NCI-H345 treated with DMSO at 0.1 percent for 48 hours (cell line): Measurements from ENCODE around the gene TRIM54.

Source experiments
- DNase-seq: peaks from one replicate; lab custom pipeline; 2025; ENCODE audit not compliant: unreplicated experiment; lab: John Stamatoyannopoulos, UW

Gene TRIM54, protein sequence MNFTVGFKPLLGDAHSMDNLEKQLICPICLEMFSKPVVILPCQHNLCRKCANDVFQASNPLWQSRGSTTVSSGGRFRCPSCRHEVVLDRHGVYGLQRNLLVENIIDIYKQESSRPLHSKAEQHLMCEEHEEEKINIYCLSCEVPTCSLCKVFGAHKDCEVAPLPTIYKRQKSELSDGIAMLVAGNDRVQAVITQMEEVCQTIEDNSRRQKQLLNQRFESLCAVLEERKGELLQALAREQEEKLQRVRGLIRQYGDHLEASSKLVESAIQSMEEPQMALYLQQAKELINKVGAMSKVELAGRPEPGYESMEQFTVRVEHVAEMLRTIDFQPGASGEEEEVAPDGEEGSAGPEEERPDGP

DNA sequence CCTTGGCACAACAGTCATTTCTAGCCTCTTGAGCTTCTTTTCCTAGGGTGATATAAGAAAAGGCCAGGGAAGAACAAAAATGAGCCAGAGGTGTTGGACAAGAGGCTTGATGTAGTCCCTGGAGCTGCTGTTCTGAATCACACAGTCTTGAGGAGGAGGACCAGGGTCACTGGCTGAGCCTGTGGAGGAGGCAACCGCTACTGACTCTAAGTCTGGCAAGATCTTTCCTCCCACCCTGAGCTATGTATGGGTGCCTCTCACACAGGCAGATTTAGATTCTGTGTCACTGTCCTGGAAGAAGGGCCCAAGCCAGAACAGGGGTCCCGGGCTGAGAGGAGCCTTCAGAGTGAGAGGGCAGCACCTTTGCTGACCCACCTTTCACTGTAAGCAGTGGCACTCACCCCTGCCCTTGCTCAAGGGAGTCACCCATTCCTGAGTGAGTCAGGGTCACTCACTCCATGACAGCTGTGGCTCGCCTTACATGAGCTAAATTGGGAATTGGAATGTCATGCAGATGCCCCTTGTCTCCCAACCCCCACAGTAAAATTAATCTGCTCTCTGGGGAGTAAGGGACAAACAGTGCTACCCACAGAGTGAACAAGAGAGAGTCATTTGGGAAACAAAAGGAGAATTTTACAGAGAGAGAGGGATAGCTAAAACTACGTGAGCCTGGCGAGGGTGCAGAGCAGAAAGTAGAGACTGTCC is at the start of gene TRIM54:
Gene TRIM54, plus strand, starts transcription at position 575 of the 705 bp plus-strand sequence. CDS start 303 bp downstream, outside the sequence.
- DNase-seq, result no peak

DNA sequence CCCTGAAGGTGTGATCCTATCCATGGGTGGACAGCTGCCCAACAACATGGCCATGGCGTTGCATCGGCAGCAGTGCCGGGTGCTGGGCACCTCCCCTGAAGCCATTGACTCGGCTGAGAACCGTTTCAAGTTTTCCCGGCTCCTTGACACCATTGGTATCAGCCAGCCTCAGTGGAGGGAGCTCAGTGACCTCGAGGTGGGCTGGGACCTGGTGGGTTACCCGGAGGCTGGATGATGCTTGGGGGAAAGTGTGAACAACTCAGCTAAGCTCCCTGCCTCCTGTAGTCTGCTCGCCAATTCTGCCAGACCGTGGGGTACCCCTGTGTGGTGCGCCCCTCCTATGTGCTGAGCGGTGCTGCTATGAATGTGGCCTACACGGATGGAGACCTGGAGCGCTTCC is 48.9 kb upstream of the TRIM54 start:
- DNase-seq, result no peak

DNA sequence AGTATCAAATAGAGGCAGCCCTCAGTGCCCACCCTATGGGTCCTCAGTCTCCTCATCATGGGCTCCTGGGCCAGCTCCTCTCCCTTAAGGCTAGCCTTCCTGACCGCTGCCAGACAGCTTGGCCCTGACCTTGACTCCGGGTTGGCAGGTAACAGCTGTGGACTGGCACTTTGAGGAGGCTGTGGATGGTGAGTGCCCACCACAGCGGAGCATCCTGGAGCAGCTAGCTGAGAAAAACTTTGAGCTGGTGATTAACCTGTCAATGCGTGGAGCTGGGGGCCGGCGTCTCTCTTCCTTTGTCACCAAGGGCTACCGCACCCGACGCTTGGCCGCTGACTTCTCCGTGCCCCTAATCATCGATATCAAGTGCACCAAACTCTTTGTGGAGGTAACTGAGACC is 46.1 kb upstream of the TRIM54 start:
- no peak for DNase-seq

DNA sequence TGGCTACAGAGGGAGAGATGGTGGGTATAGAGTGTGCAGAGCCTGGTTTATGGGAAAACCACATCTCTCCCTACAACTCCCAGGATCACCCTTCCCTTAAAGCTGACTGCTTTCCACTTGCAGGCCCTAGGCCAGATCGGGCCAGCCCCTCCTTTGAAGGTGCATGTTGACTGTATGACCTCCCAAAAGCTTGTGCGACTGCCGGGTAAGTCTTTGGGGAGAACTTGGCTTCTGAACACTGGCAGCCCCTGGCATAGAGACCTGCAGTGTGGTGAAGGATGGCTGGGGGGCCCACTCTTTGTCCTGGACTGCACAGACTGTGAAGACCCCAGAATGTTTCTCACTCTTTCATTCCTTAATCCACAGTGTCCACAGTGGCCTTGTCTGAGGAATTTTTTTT is 45.6 kb upstream of the TRIM54 start:
- DNase-seq, result no peak

DNA sequence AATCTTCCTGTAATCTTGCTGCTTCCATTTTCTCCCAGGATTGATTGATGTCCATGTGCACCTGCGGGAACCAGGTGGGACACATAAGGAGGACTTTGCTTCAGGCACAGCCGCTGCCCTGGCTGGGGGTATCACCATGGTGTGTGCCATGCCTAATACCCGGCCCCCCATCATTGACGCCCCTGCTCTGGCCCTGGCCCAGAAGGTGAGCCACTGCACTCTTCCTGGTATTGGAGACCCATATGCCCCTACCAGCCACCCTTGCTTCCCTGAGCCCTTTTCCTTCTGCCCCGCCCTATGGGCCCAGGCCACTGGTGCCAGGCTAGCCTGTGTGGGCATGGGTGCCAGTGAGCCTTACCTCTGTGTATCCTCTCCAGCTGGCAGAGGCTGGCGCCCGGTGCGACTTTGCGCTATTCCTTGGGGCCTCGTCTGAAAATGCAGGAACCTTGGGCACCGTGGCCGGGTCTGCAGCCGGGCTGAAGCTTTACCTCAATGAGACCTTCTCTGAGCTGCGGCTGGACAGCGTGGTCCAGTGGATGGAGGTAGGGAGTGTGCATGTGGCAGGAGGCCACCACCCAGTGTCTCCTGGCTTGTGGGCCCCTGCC is 44.8 kb upstream of the TRIM54 start:
- no peak for DNase-seq

DNA sequence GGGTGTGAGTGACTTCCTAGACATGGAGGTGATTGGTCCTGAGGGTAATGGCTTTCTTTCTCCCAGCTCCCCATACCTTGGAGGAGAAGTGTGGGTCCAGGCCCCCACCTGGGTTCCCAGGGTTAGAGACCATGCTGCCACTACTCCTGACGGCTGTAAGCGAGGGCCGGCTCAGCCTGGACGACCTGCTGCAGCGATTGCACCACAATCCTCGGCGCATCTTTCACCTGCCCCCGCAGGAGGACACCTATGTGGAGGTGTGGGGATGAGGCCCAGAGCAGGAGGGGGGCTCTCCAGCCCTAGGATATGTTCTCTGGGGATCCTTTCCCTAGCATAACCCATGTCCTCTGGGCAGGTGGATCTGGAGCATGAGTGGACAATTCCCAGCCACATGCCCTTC is 43.3 kb upstream of the TRIM54 start:
- DNase-seq, result no peak

DNA sequence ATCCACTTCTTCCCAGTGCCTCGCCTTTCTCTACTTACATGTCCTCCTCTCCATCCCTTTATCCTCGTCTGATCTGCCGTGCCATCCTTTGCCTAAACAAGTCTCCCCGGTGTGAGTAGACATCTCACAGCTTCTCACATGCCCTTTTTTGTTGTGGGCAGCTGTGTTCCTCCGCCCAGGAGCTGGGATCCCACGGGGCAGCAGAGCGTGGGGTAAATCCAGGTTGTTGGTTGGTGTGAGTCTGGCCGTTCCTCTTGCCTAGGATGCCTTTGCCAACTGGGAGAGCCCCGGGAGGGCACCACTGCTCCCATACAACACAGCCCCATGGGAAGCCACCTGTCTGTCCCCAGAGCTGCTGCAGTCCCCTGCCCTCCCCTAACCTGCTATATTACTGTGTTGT is 41.8 kb upstream of the TRIM54 start:
- no peak for DNase-seq

DNA sequence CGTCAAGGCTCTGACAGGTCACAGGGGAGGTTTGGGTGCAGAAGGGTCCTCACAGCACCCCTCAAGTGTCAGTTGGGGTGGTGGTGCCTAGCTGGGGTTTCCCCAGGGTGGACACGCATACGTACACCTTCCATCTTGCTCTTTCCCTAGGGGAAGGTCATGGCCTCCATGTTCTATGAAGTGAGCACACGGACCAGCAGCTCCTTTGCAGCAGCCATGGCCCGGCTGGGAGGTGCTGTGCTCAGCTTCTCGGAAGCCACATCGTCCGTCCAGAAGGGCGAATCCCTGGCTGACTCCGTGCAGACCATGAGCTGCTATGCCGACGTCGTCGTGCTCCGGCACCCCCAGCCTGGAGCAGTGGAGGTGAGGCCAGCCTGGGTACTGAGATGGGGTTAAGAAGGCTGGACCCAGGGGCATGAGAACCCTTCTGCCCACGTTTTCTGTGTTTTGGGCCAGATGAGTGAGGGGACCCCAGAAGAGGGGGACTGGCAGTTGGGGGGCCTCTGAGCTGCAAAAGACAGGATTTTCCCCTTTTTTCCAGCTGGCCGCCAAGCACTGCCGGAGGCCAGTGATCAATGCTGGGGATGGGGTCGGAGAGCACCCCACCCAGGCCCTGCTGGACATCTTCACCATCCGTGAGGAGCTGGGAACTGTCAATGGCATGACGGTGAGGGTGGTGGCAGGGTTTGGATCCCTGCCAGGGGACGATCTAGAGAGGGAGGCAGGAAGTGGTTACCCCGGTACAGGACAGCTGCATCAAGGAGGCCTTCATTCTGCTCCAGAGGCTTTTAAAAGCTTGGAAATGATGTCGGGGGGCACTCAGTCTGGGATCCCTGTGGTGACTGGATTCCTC is 40.2 kb upstream of the TRIM54 start:
- DNase-seq, result no peak

DNA sequence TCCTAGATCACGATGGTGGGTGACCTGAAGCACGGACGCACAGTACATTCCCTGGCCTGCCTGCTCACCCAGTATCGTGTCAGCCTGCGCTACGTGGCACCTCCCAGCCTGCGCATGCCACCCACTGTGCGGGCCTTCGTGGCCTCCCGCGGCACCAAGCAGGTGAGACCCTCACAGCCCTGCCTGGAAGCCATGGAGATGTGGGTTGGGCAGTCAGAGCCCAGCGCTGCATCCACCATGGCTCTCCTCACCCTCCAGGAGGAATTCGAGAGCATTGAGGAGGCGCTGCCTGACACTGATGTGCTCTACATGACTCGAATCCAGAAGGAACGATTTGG is 39.6 kb upstream of the TRIM54 start:
- DNase-seq, result no peak

DNA sequence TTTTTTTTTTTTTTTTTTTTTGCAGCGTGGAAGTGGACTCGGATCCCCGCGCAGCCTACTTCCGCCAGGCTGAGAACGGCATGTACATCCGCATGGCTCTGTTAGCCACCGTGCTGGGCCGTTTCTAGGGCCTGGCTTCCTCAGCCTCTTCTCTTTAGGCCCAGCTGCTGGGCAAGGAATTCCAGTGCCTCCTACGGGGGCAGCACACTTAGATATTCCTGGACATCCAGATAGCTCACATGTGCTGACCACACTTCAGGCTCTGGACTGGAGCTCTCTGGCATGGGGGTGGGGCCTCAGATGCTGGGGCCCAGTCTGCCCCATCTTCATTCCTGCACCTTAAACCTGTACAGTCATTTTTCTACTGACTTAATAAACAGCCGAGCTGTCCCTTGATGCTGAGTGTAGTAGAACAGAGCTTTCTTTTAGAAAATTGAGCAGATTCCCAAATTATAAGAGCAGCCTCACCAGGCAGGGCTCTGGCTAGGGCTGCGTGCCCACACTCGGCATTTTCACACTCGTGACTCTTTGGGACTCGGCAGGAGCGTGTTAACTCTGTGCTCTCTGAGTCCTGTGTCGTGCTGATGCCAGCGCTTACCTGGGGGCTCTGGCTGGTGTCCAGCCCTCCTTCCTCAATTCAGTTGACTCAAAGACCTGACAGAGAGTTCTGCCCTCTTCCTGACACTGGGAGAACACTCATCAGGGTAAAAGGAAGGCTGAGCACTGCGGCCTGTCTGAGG is 38.7 kb upstream of the TRIM54 start:
- no peak for DNase-seq

DNA sequence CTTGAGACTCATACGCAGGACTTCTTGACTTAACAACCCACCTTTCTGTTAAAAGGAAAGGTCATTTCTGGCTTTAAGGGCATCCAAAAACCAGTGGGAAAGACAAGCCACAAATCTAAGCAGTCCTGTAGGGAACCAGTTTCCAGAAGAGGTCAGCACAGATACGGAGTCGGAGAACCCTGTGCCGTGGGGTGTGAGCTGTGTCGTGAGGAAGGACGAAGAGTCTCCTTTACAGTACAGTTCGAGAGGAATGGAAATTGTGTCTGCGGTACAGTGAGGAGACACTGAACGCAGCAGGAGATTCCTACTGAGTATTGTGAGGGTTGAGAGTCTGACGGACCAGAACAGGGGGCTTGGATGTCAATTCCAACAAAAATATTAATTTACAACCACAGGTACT is 37.1 kb upstream of the TRIM54 start:
- no peak for DNase-seq

DNA sequence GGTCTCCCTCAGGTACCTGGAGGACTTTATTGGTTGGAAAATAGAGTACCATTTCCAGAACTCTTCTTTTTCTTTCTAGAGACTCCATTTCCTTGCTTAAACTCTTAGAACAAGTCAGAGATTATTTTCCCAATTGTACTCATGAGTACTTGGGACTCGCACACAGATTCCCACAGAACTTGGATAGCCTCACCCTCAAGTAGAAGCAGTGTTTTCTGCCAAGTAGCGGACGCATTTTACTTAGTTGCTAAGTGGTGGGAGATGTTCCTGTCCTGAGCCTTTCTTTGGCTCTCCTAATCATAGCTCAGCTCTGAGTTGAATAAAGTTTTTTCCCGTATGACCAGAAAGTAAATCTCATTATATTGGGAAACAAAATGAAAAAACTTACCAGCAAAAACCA is 36.6 kb upstream of the TRIM54 start:
- no peak for DNase-seq

DNA sequence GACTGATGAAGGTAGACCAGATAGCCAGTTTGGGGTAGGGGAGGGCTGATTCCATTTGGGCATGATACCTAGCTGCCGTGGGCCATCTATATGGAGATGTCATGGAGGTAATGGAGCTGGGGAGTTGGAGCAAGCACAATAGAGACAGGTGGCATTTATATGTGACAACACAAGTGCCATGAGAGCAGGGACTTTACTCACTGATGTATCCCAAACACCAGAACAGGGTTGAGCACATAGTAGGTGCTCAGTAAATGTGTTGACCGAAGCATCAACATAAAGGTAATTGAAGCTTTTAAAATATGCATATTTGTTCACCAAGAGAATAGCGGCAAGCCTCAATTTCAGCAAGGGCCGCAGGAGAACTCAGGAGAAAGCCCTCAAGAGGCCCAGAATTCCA is 34.3 kb upstream of the TRIM54 start:
- DNase-seq, result no peak

DNA sequence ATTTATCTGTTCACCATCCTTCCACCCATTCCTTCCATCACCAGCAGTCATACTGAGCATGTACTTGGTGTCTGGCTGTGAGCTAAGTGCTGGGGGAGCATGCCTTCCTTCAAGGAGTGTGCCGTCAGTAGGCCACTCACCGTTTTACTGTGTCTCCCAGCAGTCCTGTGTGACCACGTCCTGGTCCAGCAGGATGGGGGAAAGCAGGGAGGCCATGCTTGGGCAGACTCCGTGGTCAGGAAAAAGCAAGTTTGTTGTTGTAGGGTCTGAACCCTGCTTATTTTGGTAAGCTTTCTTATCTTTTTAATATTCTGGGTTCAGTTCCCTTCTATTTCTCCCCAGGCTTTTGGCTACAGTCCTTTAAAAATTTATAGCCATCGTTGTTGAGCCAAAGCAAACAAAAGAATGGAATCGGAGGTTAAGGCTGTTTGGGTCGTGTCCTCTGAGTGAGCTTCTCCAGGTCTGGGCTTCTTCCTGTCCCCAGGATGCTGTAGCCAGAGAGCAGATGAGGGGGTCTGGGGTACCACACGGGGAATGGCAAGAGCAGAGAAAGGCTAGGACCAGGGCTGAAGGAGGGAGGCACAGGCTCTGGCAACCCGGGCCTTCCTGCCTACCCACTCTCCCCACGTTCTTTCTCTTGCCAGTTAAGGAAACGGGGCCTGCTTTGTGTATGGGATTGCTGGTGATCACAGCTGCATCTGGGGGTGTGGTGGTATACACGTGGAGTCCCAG is 32.9 kb upstream of the TRIM54 start:
- no peak for DNase-seq

DNA sequence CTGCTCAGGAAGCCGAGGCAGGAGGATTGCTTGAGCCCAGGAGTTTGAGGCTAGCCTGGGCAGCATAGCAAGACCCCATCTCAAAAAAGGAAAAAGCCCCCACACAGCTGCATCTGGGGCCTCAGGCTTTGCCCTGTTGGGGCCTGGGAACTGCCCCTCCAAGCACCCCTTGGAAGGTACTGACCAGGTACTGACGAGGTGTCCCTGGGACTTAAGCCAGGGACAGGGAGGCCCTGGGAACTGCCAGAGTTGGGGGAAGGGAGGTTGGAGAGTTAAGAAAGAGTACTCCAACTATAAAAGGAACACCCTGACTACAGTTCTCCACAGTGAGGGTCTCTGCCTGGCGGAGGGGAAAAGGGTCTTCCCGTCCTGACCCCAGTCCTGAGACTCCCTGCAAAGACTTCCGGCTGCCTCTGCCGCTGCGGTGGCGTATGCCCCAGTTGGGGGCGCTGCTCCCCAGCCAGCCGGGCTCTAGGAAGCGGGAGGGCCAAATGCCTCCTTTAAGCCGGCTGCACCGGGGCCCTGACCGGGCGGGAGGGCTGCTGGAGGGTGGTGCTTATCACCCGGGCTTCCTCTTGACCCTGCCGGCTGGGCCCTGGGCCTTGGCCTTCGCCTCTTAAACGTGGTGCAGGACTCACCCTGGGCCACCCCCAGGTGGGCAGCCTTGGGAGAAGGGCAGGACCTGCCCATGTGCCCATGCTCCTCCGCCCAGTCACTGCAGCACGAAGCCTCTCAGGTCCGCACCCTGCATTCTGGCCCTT is 32.2 kb upstream of the TRIM54 start:
- DNase-seq, result no peak

DNA sequence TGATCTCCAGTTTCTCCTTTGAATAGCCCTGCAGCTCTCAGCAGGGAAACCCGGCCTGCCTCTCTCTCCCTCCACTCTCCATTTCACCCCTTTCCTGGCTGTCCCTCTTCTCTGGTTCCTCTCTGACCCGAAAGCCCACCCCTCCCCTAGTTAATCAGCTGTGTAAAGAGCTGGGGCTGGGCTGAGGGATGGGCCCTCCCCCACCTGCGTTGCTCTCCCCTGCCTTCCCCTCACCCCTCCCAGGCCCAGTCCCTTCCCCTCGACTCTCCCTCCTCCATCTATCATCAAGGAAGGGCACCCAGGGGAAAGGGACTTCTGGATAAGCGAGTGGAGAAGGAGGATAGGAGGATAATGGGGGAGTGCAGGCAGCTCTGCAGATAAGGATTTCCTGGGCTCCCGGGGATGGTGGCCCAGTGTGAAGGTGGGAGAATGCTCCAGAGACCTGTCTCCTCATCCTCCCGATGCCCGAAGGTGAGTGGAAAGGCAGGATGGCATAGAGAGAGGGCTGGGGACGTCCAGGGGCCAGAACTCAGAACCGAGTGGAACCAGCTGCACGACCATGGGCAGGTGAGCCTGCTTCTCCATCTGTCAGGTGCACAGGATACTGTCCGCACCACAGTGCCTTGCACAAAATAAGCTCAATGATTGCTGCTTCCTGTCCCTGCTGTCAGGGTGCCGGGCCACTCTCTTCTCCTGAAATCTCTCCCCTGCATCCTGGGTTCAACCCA is 31.4 kb upstream of the TRIM54 start:
- DNase-seq, result no peak

DNA sequence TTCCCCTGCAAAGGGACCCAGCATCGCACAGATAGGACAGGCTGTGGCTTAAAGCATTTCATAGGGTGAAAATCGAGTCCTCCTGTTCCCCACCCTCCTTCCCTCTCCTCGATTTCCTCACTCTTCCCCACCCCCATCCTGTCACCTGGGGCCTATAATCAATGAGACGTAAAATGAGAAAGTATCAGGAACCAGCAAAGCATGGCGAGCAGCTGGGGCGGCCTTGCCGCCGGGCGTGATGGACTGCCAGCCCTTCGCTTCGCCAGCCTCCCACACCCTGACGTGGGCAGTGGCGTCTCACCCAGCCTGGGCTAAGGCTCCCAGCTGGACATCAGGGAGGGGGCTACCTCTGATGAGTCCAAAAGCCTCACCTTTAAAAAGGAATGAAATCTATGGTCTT is 30.5 kb upstream of the TRIM54 start:
- DNase-seq, result no peak

DNA sequence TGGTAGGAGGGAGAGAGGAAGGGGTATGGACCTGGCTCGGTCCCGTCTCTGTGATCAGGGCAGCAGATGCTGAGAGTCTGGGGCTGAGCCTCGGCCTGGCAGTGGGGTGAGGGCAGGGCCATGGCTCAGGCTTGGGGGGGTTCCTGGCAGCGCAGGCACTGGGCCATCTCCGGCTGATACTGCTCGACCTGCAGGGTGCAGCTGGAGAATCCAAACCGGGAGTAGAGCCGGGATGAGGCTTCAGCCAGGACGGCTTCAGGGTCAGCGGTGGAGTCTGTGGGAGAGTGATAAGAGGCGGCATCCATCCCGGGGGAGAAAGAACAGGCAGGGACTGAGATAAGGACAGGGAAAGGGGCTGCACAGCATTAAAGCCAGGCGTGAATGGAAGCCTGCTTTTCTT is 27.0 kb upstream of the TRIM54 start:
- no peak for DNase-seq

DNA sequence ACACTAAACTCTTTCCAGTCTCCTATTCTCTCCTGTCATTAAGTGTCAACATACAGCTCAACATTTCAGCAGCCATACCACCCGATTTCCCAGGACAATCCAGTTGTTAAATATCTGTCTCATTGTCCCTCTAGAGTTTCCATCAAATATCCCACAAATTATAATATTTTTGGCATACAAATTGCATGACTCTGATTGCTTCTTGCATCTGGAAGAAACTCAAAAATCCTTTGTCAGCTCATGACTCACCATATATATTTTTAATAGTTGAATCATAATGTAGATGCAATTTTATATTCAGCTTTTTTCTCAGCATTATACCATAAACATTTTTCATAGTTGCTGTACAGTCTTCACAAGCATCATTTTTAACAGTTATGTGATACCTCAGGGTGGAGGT is 26.6 kb upstream of the TRIM54 start:
- DNase-seq, result no peak
